GM10266 (cell line): ENCODE measurements around the gene KIAA1586.
"Not testable (repeated sequence)": the region's sequence is repeated elsewhere in the genome, so short reads cannot be mapped to it uniquely, and the experiment has no call there.

Source experiments
- DNase-seq: peaks from one replicate; pipeline ENCODE4 v3.0.0; 2012; ENCODE audit errors: extremely low spot score
- TF ChIP-seq, protein P1 (sequence below): IDR thresholded peaks from 2 replicates; pipeline ENCODE4 v1.5.1; 2012; ENCODE audit warnings: mild to moderate bottlenecking, low read depth; ENCODE audit not compliant: control insufficient read depth, insufficient read depth; ENCODE audit errors: missing control alignments

KIAA1586 gene

DNA sequence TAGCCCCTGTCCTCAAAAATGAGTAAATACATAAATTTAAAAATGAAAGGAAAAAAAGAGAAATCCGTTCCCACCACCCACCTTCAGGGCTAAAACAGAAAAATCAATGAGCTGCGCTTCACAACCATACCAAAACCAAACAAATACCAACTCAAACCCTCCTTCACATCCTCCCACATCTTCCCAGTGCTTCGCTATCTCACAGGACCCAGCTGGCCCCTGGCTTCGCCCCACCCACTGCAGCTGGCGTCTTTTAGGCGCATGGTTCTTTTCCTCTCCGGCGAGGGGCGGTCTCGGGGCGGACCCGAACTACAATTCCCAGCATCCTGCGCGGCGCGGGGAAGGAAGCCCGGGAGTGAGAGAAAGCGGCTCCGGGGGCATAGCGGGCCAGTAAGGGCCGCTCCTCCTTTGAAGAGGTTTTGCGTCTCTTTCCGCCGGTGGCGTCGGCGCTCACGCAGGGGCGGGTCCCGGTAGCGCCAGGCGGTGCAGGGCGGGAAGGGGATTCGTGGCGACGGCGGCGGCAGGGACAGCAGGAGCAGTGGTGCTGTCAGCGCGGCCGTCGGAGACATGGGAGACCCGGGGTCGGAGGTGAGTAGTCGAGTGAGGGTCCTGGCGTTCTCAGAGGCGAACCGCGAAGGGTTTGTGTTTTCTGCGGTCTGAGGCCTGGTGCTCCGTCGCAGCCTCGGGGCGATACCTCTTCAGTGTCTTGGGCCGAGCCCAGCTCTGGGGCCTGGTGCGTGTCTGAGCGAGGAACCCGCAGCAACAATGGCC lies 43.4 kb downstream of the KIAA1586 start, which contains the start of gene ZNF451:
Gene ZNF451, plus strand, starts transcription at position 502 of the 771 bp plus-strand sequence. Its CDS starts 66 bp downstream, at position 568.
- DNase-seq, result peak; percentile 91
- TF ChIP-seq, protein P1, sequence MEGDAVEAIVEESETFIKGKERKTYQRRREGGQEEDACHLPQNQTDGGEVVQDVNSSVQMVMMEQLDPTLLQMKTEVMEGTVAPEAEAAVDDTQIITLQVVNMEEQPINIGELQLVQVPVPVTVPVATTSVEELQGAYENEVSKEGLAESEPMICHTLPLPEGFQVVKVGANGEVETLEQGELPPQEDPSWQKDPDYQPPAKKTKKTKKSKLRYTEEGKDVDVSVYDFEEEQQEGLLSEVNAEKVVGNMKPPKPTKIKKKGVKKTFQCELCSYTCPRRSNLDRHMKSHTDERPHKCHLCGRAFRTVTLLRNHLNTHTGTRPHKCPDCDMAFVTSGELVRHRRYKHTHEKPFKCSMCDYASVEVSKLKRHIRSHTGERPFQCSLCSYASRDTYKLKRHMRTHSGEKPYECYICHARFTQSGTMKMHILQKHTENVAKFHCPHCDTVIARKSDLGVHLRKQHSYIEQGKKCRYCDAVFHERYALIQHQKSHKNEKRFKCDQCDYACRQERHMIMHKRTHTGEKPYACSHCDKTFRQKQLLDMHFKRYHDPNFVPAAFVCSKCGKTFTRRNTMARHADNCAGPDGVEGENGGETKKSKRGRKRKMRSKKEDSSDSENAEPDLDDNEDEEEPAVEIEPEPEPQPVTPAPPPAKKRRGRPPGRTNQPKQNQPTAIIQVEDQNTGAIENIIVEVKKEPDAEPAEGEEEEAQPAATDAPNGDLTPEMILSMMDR, result no peak

DNA sequence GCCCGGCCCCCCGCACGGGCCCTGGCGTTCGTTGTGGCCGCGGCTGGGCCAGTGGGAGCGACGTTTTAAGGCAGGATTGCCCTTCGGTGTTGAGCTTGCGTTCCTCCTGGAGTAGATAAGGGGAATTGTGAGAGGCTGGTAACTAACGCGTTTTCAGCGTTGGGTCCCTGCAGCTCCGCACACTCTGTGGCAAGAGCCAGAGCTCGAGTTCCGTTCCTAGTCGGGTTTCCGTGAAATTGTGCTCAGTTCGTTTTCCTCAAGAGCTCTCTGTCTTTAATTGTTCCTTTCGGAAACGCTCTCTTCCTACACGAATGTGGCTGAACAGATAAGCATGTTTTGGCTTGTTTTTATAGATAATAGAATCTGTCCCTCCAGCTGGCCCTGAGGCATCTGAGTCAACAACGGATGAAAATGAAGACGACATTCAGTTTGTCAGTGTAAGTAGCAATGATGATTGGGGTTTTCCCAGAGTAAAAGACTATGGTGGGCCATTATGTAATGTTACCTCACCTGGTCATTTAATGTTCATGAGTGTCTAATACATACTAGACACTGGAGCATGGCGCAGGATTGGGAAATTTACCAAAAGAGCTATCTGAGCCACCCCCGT lies 44.1 kb downstream of the KIAA1586 start:
- DNase-seq, result not testable (repeated sequence)

DNA sequence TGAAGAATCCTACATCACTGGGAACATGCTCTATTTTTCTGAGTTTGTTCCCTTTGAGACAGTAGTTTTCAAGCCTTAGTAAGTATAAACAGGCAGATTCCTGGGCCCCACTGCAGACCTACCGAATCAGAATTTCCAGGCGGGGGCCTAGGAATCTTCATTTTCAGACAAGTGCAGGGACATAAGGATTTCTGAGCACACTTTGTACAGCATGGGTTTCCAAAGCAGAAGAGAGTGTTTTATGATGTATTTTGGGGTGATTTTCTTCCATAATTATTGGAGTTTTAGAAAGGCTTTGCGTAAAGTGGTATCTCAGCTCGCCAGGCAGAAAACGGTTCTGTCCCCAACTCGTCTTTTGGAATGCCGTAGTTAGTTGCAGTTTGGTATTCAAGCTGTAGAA lies 44.9 kb downstream of the KIAA1586 start:
- not testable (repeated sequence) for DNase-seq

DNA sequence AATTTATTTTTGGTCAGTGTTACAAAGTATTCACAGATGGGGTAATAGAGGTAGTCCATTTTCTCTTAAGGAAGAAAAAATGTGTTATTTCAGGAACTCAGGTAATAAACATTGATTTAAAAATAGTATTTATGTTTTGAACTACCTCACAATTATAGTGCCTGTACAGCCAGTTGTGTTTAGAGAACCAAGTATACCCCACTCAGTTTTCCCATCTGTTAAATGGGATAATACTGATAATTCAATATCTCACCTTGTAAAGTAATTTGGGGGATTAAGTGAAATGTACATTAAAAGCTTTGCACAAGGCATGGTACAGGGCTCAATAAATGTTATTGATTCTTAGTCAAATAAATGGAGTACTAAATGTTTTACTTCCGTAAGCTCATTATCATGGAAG lies 48.2 kb downstream of the KIAA1586 start:
- no peak for DNase-seq
- TF ChIP-seq, protein P1, result no peak

DNA sequence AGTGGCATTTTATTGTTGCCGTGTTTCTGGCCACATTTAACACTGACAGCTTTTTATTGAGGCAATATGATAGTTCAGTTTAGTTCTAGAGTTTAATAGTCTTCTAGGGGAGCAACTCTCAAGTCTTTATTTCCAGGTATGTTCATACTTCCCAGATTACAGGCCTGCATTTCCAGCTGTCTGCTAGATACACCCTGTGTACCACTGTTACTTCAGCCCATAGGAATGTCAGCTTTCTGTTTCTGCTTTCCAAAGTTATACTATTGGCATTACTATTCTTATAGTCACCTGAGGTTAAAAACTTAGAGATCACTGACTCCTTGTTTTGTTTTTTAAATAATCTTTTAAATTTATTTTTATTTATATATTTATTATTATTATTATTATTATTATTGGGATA lies 51.1 kb downstream of the KIAA1586 start:
- no peak for DNase-seq
- TF ChIP-seq, protein P1, result no peak

DNA sequence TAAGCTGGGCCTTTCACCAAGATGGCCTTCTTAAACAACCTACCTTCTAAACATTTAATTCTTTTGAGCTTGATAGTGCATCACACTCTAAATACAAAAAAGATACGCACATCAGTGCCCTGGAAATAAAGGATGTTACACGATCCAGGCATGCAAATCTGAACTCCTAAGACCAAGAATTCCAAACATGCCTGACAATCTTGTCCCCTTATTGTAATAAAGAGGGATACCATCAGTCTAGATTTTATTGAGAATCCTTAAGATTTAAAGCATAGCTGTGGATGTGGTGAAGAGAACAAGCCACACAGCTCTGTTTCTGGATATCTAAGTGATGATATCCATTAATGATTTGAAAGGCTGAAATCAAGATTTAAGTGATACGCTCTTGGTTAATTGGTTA lies 56.5 kb downstream of the KIAA1586 start:
- DNase-seq, result no peak
- TF ChIP-seq, protein P1, result no peak

DNA sequence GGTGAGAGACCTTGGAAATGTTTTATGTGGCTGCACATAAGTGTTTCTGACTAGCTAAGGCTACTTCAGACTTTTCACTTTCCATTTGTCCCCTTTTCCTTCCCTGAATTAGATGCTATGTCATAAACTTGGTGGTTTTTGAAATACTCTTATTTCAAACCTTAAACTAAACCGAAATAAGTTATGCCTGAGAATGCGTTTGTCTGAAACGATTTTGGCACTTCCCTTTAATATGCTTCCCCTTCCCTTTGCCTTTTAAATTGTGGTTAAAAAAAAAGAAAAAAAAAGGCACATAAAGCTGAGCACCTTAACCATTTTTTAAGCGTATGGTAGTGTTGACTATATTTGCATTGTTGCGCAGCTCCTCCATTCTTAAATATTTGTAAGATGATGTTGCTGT lies 57.8 kb downstream of the KIAA1586 start:
- no peak for DNase-seq
- TF ChIP-seq, protein P1, result no peak
